Kidney (tissue), 14 donors: ENCODE results near the gene ALK. TPM values are rescaled to one million over a fixed set of nuclear protein-coding genes. Genes with fewer than 3 reads are reported as not detected.

Experiments
- DNase-seq, 5 donors: peaks; one replicate each; pipeline ENCODE4 v3.0.0-alpha.2; 2013 to 2020
- FAIRE-seq: peaks from 2 replicates; lab custom pipeline; 2012; peaks lifted over from hg19 to GRCh38; lab: Jason Lieb, UNC
- H3K27ac ChIP-seq, 2 donors: one replicate each; pipeline ENCODE4 v1.7.0; 2013; ENCODE audit warnings: low read depth in 2 of 2, low read length in 2 of 2, inconsistent platforms in 1 of 2
- H3K27me3 ChIP-seq: one replicate; pipeline ENCODE4 v1.7.1; 2013; ENCODE audit warnings: low read length, inconsistent platforms; ENCODE audit not compliant: control insufficient read depth, insufficient read depth
- H3K36me3 ChIP-seq, 3 donors: one replicate each; pipeline versions ENCODE4 v1.7.0 to v1.7.1; 2013; ENCODE audit warnings: low read length in 3 of 3, control low read depth in 1 of 3, inconsistent platforms in 1 of 3; ENCODE audit not compliant: insufficient read depth in 3 of 3, control insufficient read depth in 2 of 3
- H3K4me1 ChIP-seq, 3 donors: one replicate each; pipeline versions ENCODE4 v1.7.0 to v1.7.1; 2013; ENCODE audit warnings: low read length in 3 of 3, inconsistent platforms in 1 of 3, low read depth in 1 of 3; ENCODE audit not compliant: control insufficient read depth in 2 of 3, insufficient read depth in 2 of 3
- H3K4me3 ChIP-seq, 3 donors: one replicate each; pipeline versions ENCODE4 v1.7.0 to v1.8.1; 2013; ENCODE audit warnings: low read length in 3 of 3, control low read depth in 1 of 3, inconsistent platforms in 1 of 3
- H3K9ac ChIP-seq, 3 donors: one replicate each; pipeline versions ENCODE4 v1.7.0 to v1.7.1; 2013; ENCODE audit warnings: low read length in 3 of 3, control low read depth in 1 of 3, inconsistent platforms in 1 of 3
- H3K9me3 ChIP-seq, 3 donors: one replicate each; pipeline versions ENCODE4 v1.7.0 to v1.7.1; 2013; ENCODE audit warnings: low read length in 3 of 3, control low read depth in 1 of 3, inconsistent platforms in 1 of 3; ENCODE audit not compliant: control insufficient read depth in 2 of 3, insufficient read depth in 1 of 3
- intact Hi-C: fragments of 100-400 bp; cut with DNase I; formaldehyde crosslinking; loops from one replicate; pipeline ENCODE4 v1.11.1; 2022
- polyA plus RNA-seq: library from polyadenylated mRNA; stranded (reverse); fragments of 350-450 nt; fragmentation: Illumina TruSeq; extraction: RNeasy Lipid Tissue Mini Kit (QIAGEN cat#74804); gene quantifications from one replicate; pipeline ENCODE4 v1.2.3, GENCODE V29; 2014; ENCODE audit warnings: low read depth, low replicate concordance; ENCODE audit not compliant: insufficient read depth
- total RNA-seq: library from RNA; stranded (reverse); fragmentation: NEBNext Ultra II Directional; extraction: Animal tissue kit (Norgen Biotek cat#: 25700); gene quantifications from one replicate; pipeline ENCODE4 v1.2.1, GENCODE V29; 2021
- TF ChIP-seq, protein P1 (sequence below): IDR thresholded peaks from 3 replicates; pipeline ENCODE4 v1.5.1; 2012; ENCODE audit warnings: mild to moderate bottlenecking, moderate library complexity, borderline replicate concordance; ENCODE audit not compliant: insufficient read depth; ENCODE audit errors: extremely low read depth
- donor health status: control.
- donor health status: control.
- donor health status: control.
- donor health status: control.
- donor health status: control.
- donor health status: DM: yes; HTN: yes; CAD: no.
- donor health status: Normal renal cell carcinoma (clear cell type).

The ALK gene
- total and polyA plus RNA-seq, 2 donors from 2014 or later = 0.13 TPM; not detected in 1

DNA sequence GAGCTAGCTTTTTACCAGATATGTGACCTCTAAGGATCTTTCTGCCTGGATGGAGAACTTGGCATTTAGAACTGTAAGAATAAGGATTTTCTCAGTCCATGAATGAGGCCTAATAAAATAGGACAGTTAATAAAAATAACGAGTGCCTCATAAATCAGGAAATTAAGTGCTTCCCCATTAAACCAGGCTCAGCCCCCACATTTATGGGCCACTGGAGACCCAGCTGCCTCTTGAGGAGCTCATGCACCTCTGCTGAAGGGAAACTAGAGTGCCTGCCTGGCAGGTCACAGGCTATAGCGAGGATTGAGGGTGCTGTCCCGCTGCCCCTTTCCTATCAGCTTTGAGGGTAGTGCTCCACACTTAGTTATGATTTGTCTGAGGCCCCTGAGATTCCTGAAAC is 158.0 kb downstream of the ALK start:
- no peaks in the 10 kb centered on the region for H3K9me3 ChIP-seq
- TF ChIP-seq, protein P1, sequence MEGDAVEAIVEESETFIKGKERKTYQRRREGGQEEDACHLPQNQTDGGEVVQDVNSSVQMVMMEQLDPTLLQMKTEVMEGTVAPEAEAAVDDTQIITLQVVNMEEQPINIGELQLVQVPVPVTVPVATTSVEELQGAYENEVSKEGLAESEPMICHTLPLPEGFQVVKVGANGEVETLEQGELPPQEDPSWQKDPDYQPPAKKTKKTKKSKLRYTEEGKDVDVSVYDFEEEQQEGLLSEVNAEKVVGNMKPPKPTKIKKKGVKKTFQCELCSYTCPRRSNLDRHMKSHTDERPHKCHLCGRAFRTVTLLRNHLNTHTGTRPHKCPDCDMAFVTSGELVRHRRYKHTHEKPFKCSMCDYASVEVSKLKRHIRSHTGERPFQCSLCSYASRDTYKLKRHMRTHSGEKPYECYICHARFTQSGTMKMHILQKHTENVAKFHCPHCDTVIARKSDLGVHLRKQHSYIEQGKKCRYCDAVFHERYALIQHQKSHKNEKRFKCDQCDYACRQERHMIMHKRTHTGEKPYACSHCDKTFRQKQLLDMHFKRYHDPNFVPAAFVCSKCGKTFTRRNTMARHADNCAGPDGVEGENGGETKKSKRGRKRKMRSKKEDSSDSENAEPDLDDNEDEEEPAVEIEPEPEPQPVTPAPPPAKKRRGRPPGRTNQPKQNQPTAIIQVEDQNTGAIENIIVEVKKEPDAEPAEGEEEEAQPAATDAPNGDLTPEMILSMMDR = no peak
- no peaks in the 10 kb centered on the region for H3K27me3 ChIP-seq
- H3K36me3 ChIP-seq = no peaks in the 10 kb centered on the region
- H3K27ac ChIP-seq = no peak overlapping the region
- no peak for FAIRE-seq
- H3K9ac ChIP-seq = no peak overlapping the region
- no peak overlapping the region for H3K4me3 ChIP-seq
- intact Hi-C loops = no loop called here
- peak in 4 of 5 donors; percentile 63 to 88 (median 72) for DNase-seq
- no peaks in the 10 kb centered on the region for H3K4me1 ChIP-seq

DNA sequence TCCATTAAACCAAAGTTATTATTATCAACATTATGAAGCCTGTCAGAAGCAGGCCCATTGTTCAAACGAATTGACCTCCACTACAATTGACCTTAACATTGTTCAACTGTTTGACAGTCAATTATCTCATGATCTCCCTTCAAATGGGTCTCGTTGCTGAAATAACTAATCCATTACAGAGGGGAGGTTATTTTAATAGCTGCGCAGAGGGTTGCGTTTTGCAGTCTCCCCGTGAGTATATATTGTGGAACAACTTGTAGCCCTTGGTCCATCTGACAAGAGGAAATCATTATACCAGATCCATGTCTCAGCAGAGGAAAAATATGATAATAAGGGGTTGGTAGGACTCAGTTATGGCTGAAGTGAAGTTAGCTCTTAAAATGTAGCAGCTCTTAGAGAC is 159.1 kb downstream of the ALK start:
- intact Hi-C loops = no loop called here
- H3K4me3 ChIP-seq = no peak overlapping the region
- no peaks in the 10 kb centered on the region for H3K4me1 ChIP-seq
- no peak overlapping the region for H3K9ac ChIP-seq
- DNase-seq = no peak
- TF ChIP-seq, protein P1 = no peak
- no peaks in the 10 kb centered on the region for H3K27me3 ChIP-seq
- no peak for FAIRE-seq
- H3K27ac ChIP-seq = no peak overlapping the region
- H3K36me3 ChIP-seq = no peaks in the 10 kb centered on the region
- no peaks in the 10 kb centered on the region for H3K9me3 ChIP-seq

DNA sequence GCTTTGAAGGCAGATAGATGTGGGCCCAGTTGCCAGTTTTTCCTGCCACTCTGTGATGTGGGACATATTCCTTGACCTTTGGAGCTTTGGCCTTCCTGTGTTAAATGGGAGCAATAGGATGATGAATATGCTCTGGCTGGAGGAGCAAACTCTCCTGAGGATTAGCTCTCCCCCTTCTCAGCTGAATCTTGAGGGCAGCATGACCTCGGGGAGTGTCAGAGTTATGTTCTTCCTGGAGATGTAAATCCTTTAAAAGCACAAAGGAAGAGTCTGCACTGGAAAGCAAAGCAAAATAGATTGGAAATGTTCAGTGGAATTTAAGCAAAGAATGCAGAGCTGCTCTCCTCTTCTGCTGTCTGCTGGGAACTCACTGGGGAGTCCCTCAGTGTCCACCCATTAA is 160.1 kb downstream of the ALK start:
- peak in 1 of 5 donors; percentile 9 for DNase-seq
- TF ChIP-seq, protein P1 = no peak
- FAIRE-seq = no peak
- Histone ChIP-seq H3K9ac (no peak overlapping the region), H3K9me3 (no peaks in the 10 kb centered on the region), H3K27me3 (no peaks in the 10 kb centered on the region), H3K4me3 (no peak overlapping the region), H3K4me1 (no peaks in the 10 kb centered on the region), H3K27ac (no peak overlapping the region), H3K36me3 (no peaks in the 10 kb centered on the region)
- intact Hi-C loops = no loop called here

DNA sequence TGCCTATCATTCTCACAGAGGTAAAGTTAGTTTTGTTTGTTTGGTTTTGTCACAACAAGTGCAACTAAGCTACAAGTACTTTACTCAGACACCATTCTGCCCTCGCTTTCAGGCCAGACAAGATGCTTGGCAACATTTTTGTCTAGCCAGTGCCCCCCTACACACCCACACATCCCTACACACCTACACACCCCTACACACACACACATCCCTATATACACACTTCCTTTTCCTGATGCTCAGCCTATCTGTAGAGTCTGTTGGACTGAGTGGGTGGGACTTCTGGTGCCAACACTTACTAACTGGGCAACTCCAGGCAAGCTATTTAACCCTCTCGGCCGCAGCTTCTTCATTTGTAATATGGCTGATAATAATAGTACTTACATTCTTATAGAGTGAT is 161.4 kb downstream of the ALK start:
- no peak for FAIRE-seq

More for the DNA sequence above, 161.4 kb downstream of the ALK start:
- Histone ChIP-seq H3K4me3 (no peak overlapping the region), H3K9ac (no peak overlapping the region), H3K27me3 (no peaks in the 10 kb centered on the region), H3K36me3 (no peaks in the 10 kb centered on the region), H3K4me1 (no peaks in the 10 kb centered on the region), H3K27ac (no peak overlapping the region), H3K9me3 (no peaks in the 10 kb centered on the region)
- TF ChIP-seq, protein P1 = no peak
- intact Hi-C loops = no loop called here
- no peak for DNase-seq
